NCI-H187 (cell line): ENCODE results near the gene ACER3.

Source experiments
- DNase-seq, 2 experiments: peaks; one replicate each; lab custom pipeline; 2025; lab: John Stamatoyannopoulos, UW

ACER3 gene

GRCh38 chr11:77074205-77074604, 213.5 kb downstream of the ACER3 start:
- DNase-seq: no peak

- no peak for DNase-seq
Observed at GRCh38 chr11:77074626-77075221, 214.0 kb downstream of the ACER3 start.

GRCh38 chr11:77075425-77075905, 214.7 kb downstream of the ACER3 start:
- DNase-seq: no peak
